Mesothelial cell of epicardium (in vitro differentiated cells): ENCODE data around the gene TULP4. TPM values are rescaled to one million over a fixed set of nuclear protein-coding genes. Genes with fewer than 3 reads are reported as not detected.
"Not testable (repeated sequence)": the region's sequence is repeated elsewhere in the genome, so short reads cannot be mapped to it uniquely, and the experiment has no call there.

Source experiments
- DNase-seq, 2 experiments: peaks; one replicate each; pipeline ENCODE4 v3.0.0; 2021; ENCODE audit warnings: low spot score in 2 of 2; ENCODE audit not compliant: unreplicated experiment in 2 of 2
- H3K27ac Mint-ChIP-seq: 2 replicates; pipeline ENCODE4 v1.8.0; 2021; ENCODE audit warnings: mixed read lengths
- H3K27me3 Mint-ChIP-seq: 2 replicates; pipeline ENCODE4 v1.8.0; 2021; ENCODE audit warnings: low read depth, mixed read lengths
- H3K36me3 Mint-ChIP-seq: 2 replicates; pipeline ENCODE4 v1.8.0; 2021; ENCODE audit warnings: mixed read lengths
- H3K4me1 Mint-ChIP-seq: 2 replicates; pipeline ENCODE4 v1.8.0; 2021; ENCODE audit warnings: mixed read lengths
- H3K4me3 Mint-ChIP-seq: 2 replicates; pipeline ENCODE4 v1.8.0; 2021; ENCODE audit warnings: mild to moderate bottlenecking, moderate library complexity, mixed read lengths
- H3K9me3 Mint-ChIP-seq: 2 replicates; pipeline ENCODE4 v1.8.0; 2021; ENCODE audit warnings: mixed read lengths
- CTCF ChIP-seq: fragments of 200-600 bp; sonication (generic); IDR thresholded peaks from one replicate; pipeline ENCODE4 v1.5.0; 2021; ENCODE audit warnings: antibody characterized with exemption; ENCODE audit not compliant: unreplicated experiment
- total RNA-seq: library from RNA; stranded (reverse); gene quantifications from 3 replicates; pipeline ENCODE4 v1.2.1, GENCODE V29; 2021

The TULP4 gene
- total RNA-seq, 1 donor from 2014 or later: 135 TPM

GRCh38 chr6:158300306-158301143 is 11.7 kb upstream of the TULP4 start:
- Mint-ChIP-seq H3K36me3 (peaks cover 56% of the 10 kb centered on the region), H3K4me1 (peaks cover 10% of the 10 kb centered on the region), H3K9me3 (peaks cover 40% of the 10 kb centered on the region)
- not testable (repeated sequence) for DNase-seq, H3K27me3 Mint-ChIP-seq, H3K27ac Mint-ChIP-seq, H3K4me3 Mint-ChIP-seq

- DNase-seq, H3K27me3 Mint-ChIP-seq, H3K27ac Mint-ChIP-seq, H3K4me3 Mint-ChIP-seq: not testable (repeated sequence)
- Mint-ChIP-seq H3K4me1 (peaks cover 10% of the 10 kb centered on the region), H3K36me3 (peaks cover 51% of the 10 kb centered on the region), H3K9me3 (peaks cover 33% of the 10 kb centered on the region)
Observed at GRCh38 chr6:158301561-158301960, 10.7 kb upstream of the TULP4 start.

GRCh38 chr6:158302195-158302796 is 10.0 kb upstream of the TULP4 start:
- H3K27me3 Mint-ChIP-seq, H3K27ac Mint-ChIP-seq, DNase-seq, H3K4me3 Mint-ChIP-seq: not testable (repeated sequence)
- H3K9me3 Mint-ChIP-seq: peaks cover 31% of the 10 kb centered on the region
- H3K36me3 Mint-ChIP-seq: peaks cover 48% of the 10 kb centered on the region
- peaks cover 10% of the 10 kb centered on the region for H3K4me1 Mint-ChIP-seq

- peaks cover 10% of the 10 kb centered on the region for H3K4me1 Mint-ChIP-seq
- no peak overlapping the region for H3K27ac Mint-ChIP-seq
- no peak for DNase-seq
- H3K27me3 Mint-ChIP-seq: no peaks in the 10 kb centered on the region
- peaks cover 27% of the 10 kb centered on the region for H3K9me3 Mint-ChIP-seq
- H3K4me3 Mint-ChIP-seq: no peak overlapping the region
- TF ChIP-seq CTCF: no peak
- peaks cover 39% of the 10 kb centered on the region for H3K36me3 Mint-ChIP-seq
Observed at GRCh38 chr6:158303210-158303731, 9.0 kb upstream of the TULP4 start.

- DNase-seq: no peak
- no peak for TF ChIP-seq CTCF
- Mint-ChIP-seq H3K27me3 (no peaks in the 10 kb centered on the region), H3K4me3 (no peak overlapping the region), H3K9me3 (peaks cover 21% of the 10 kb centered on the region), H3K36me3 (peaks cover 32% of the 10 kb centered on the region), H3K27ac (no peak overlapping the region), H3K4me1 (peaks cover 10% of the 10 kb centered on the region)
Observed at GRCh38 chr6:158304254-158304653, 8.0 kb upstream of the TULP4 start.

- Mint-ChIP-seq H3K27me3 (no peaks in the 10 kb centered on the region), H3K36me3 (peaks cover 41% of the 10 kb centered on the region), H3K4me3 (no peak overlapping the region), H3K9me3 (peaks cover 6% of the 10 kb centered on the region), H3K4me1 (peaks cover 3% of the 10 kb centered on the region), H3K27ac (no peak overlapping the region)
- DNase-seq: no peak
- no peak for TF ChIP-seq CTCF
Observed at GRCh38 chr6:158309814-158310213, 2.5 kb upstream of the TULP4 start.

- no peak overlapping the region for H3K4me3 Mint-ChIP-seq
- no peaks in the 10 kb centered on the region for H3K27me3 Mint-ChIP-seq
- H3K36me3 Mint-ChIP-seq: peaks cover 52% of the 10 kb centered on the region
- no peak for TF ChIP-seq CTCF
- peaks cover 3% of the 10 kb centered on the region for H3K4me1 Mint-ChIP-seq
- peaks cover 18% of the 10 kb centered on the region for H3K9me3 Mint-ChIP-seq
- no peak overlapping the region for H3K27ac Mint-ChIP-seq
- DNase-seq: no peak
Observed at GRCh38 chr6:158311193-158311592, 1.1 kb upstream of the TULP4 start.
